Measurements from ENCODE around the gene MARCHF5. TPM values are rescaled to one million over a fixed set of nuclear protein-coding genes. Genes with fewer than 3 reads are reported as not detected.

MARCHF5 gene
- total RNA-seq, 1 donor from 2014 or later: 66.1 TPM

DNA sequence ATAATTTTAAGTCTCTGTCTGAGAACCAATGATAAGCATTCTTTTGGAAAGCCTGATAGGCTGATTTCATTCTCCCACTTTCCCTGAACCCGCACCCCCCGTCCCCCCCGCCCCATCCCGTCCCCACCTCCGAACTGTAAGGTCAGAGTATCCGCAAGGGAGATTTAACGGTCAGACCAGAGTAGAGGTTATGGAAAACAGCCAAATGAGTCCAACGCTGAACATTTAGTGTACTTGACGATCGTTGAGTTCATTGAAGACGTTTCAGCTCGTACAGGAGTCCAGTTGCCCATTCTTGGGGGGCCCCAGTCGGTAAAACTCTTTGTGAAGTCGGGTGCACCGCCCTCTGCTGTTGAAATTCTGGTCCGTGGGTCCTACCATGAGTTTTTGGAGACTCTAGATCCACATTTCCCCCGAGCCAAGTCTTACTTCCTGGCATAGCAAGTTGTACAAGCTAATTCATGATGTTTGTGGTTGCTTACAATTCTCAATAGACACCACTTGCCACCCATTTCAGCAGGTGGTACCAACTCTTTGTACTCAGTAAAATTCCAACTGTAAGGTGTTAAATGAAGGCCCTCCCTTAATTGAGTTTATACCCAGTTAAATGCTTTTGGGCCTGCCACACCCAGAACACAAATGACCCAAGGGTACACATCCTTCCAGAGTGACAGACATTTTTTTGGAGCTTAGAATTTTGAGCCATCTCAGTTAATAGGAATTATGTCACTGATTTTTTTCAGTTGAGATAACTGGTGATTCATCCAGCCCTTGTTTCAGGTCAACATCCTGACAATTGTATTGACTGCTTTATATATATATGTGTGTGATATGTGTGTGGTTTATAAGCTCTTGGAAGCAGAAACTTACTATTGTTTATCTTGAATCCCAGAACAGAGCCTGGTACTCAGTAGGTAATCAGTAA, 1.2 kb downstream of the MARCHF5 start:
- no peaks in the 10 kb centered on the region for H3K9me3 Mint-ChIP-seq
- peaks cover 11% of the 10 kb centered on the region for H3K36me3 Mint-ChIP-seq
- H3K4me3 Mint-ChIP-seq: peak overlapping the region; percentile 92
- H3K4me1 Mint-ChIP-seq: peaks cover 21% of the 10 kb centered on the region
- TF ChIP-seq, protein P1, sequence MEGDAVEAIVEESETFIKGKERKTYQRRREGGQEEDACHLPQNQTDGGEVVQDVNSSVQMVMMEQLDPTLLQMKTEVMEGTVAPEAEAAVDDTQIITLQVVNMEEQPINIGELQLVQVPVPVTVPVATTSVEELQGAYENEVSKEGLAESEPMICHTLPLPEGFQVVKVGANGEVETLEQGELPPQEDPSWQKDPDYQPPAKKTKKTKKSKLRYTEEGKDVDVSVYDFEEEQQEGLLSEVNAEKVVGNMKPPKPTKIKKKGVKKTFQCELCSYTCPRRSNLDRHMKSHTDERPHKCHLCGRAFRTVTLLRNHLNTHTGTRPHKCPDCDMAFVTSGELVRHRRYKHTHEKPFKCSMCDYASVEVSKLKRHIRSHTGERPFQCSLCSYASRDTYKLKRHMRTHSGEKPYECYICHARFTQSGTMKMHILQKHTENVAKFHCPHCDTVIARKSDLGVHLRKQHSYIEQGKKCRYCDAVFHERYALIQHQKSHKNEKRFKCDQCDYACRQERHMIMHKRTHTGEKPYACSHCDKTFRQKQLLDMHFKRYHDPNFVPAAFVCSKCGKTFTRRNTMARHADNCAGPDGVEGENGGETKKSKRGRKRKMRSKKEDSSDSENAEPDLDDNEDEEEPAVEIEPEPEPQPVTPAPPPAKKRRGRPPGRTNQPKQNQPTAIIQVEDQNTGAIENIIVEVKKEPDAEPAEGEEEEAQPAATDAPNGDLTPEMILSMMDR (IDR thresholded peaks at IDR 0.05; ENCODE audit: unreplicated experiment): no peak
- peak overlapping the region; percentile 87 for H3K27ac Mint-ChIP-seq
- DNase-seq (ENCODE audit: low spot score in 2 of 2, unreplicated experiment in 2 of 2): peak in 1 of 2 experiments; percentile 41
- H3K27me3 Mint-ChIP-seq (ENCODE audit: low read depth): no peaks in the 10 kb centered on the region

DNA sequence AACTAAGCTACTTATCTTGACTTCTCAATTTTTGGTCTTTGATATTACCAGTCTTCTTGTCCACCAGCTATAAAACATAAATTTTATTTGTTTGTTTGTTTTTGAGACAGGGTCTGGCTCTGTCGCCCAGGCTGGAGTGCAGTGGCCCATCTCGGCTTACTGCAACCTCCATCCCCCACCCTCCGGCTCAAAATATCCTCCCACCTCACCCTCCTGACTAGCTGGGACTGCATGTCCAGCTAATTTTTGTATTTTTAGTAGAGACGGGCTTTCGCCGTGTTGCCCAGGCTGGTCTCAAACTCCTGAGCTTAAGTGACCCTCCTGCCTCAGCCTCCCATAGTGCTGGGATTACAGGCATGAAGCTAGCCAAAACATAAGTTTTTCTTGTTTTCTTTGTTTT, 7.5 kb downstream of the MARCHF5 start:
- H3K27me3 Mint-ChIP-seq (ENCODE audit: low read depth): no peaks in the 10 kb centered on the region
- no peak for DNase-seq (ENCODE audit: low spot score in 2 of 2, unreplicated experiment in 2 of 2)
- no peaks in the 10 kb centered on the region for H3K9me3 Mint-ChIP-seq
- H3K4me3 Mint-ChIP-seq: no peak overlapping the region
- H3K36me3 Mint-ChIP-seq: peaks cover 15% of the 10 kb centered on the region
- H3K27ac Mint-ChIP-seq: no peak overlapping the region
- TF ChIP-seq, protein P1 (IDR thresholded peaks at IDR 0.05; ENCODE audit: unreplicated experiment): no peak
- H3K4me1 Mint-ChIP-seq: peaks cover 8% of the 10 kb centered on the region

DNA sequence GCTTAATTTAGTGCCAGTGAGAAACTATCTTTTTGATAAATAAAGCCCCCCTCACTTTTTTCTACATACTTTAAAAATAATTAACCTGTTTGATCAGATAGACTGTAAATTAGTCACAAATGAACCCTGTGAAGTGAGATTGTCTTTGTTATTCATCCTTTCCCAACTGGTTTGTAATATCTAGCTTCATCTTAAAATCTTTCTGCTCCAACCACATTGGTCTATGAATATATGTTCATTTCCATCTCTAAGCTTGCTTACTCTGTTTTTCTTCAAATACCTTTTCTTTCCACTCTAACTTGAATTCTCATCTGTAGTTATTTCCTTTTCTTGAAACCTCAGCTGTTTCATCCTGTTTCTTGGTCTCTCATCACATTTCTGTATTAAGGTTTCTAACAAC, 12.1 kb downstream of the MARCHF5 start:
- Mint-ChIP-seq H3K27ac (no peak overlapping the region), H3K4me1 (peaks cover 5% of the 10 kb centered on the region)
- TF ChIP-seq, protein P1 (IDR thresholded peaks at IDR 0.05; ENCODE audit: unreplicated experiment): no peak

DNA sequence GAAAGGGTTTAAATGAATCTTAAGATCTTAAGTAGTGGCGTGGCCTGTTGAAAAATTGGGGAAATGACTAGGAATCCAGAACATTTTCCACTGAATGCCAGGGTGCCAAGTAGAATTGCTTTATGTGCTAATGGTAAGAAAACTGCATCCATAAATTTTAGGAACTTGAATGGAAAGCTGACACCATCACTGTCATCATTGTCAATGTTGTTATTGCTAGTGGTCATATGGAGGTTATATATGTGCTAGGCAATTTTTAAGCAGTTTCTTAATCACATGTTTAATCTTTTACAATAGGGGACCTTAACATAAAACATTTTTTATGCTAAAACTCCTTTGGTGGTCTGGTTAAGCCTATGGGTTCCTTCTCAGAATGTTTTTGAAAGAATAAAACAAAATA, 13.1 kb downstream of the MARCHF5 start:
- H3K36me3 Mint-ChIP-seq: peaks cover 5% of the 10 kb centered on the region
- peaks cover 12% of the 10 kb centered on the region for H3K4me1 Mint-ChIP-seq
- no peak for DNase-seq (ENCODE audit: low spot score in 2 of 2, unreplicated experiment in 2 of 2)
- no peaks in the 10 kb centered on the region for H3K27me3 Mint-ChIP-seq (ENCODE audit: low read depth)
- no peaks in the 10 kb centered on the region for H3K9me3 Mint-ChIP-seq
- no peak overlapping the region for H3K27ac Mint-ChIP-seq
- TF ChIP-seq, protein P1 (IDR thresholded peaks at IDR 0.05; ENCODE audit: unreplicated experiment): no peak
- H3K4me3 Mint-ChIP-seq: no peak overlapping the region

More for the DNA sequence above, 12.1 kb downstream of the MARCHF5 start:
- Mint-ChIP-seq H3K4me3 (no peak overlapping the region), H3K27me3 (ENCODE audit: low read depth) (no peaks in the 10 kb centered on the region), H3K9me3 (no peaks in the 10 kb centered on the region), H3K36me3 (peaks cover 4% of the 10 kb centered on the region)
- no peak for DNase-seq (ENCODE audit: low spot score in 2 of 2, unreplicated experiment in 2 of 2)

DNA sequence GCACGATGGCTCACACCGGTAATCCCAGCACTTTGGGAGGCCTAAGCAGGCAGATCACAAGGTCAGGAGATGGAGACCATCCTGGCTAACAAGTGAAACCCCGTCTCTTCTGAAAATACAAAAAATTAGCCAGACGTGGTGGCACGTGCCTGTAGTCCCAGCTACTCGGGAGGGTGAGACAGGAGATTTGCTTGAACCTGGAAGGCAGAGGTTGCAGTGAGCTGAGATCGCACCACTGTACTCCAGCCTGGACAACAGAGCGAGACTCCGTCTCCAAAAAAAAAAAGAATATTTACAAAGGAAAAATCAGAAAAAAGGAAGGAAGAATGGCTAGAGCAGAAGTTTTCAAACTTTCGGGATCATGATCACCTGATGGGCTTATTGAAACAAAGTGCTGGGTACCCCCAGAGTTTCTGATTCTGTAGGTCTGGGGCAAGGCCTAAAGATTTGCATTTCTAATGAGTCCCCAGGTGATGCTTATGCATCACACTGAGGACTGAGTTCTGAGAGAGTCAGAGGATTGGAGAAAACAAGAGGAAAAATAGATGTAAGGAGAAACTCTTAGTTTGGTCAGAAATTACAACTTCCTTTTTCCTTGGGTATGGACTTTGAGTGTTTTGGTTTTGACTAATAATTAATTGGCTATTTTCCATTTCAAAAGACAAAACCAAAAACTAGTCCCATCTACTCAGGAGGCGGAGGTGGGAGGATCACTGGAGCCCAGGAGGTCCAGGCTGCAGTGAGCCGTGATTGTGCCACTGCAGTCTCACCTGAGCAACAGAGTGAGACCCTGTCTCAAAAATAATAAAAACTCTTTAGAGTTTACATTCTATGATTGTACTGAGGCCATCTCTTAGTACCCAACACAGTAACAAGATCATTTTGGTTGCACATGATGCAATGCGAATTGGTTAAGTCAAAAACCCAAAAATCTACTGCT, 14.4 kb downstream of the MARCHF5 start:
- no peak for DNase-seq (ENCODE audit: low spot score in 2 of 2, unreplicated experiment in 2 of 2)
- Mint-ChIP-seq H3K9me3 (no peaks in the 10 kb centered on the region), H3K36me3 (peaks cover 5% of the 10 kb centered on the region), H3K27me3 (ENCODE audit: low read depth) (no peaks in the 10 kb centered on the region), H3K4me1 (peaks cover 12% of the 10 kb centered on the region), H3K27ac (no peak overlapping the region), H3K4me3 (no peak overlapping the region)
- TF ChIP-seq, protein P1 (IDR thresholded peaks at IDR 0.05; ENCODE audit: unreplicated experiment): no peak
